K562 (cell line): ENCODE results near the gene RYR3. TPM values are rescaled to one million over a fixed set of nuclear protein-coding genes. Genes with fewer than 3 reads are reported as not detected.

ENCODE experiments used
- ATAC-seq: fragments of 200-7000 bp; cut with Tn5 transposase; 3 replicates; pipeline ENCODE4 v1.9.1; 2020; ENCODE audit warnings: moderate library complexity
- BruUV-seq: library from RNA; stranded (reverse); fragments of 400-500 nt; replicated peaks from 2 replicates; lab custom pipeline; 2021; lab: Mats Ljungman, UMichigan
- CTCF ChIA-PET: fragments of 300-600 bp; formaldehyde crosslinking; extraction: SDS; loops from one replicate; lab custom pipeline; 2021; ENCODE audit warnings: low intra/inter-chr PET ratio; lab: Yijun Ruan, JAX
- POLR2A ChIA-PET: fragments of 300-600, 350-650 bp; sonication (Branson Sonifier 250); formaldehyde crosslinking; extraction: SDS; loops from one replicate; lab custom pipeline; 2021; ENCODE audit warnings: antibody characterized with exemption, inconsistent platforms; lab: Yijun Ruan, JAX
- DNase-seq, 4 experiments: peaks; one replicate each; pipeline versions ENCODE4 v3.0.0 to v3.0.0-alpha.2; 2011 to 2018; ENCODE audit warnings: low spot score in 3 of 4, mixed read lengths in 3 of 4; ENCODE audit errors: extremely low read depth in 1 of 4
- FAIRE-seq: peaks from 2 replicates; lab custom pipeline; 2011; peaks lifted over from hg19 to GRCh38; lab: Jason Lieb, UNC
- H2AFZ ChIP-seq: 2 replicates; pipeline ENCODE4 v1.6.0; 2011; ENCODE audit warnings: low read depth, low read length, control low read depth, inconsistent platforms
- H3K27ac ChIP-seq: fragments of 200-600 bp; 3 replicates; pipeline ENCODE4 v1.8.0; 2011; ENCODE audit warnings: low read depth, mild to moderate bottlenecking, control low read depth, inconsistent platforms, low read length, moderate library complexity, mixed read lengths; ENCODE audit errors: extremely low read depth
- H3K27me3 ChIP-seq, 2 experiments: fragments of 300-600 bp in 1 of 2; 2 replicates in 1 of 2; 3 replicates in 1 of 2; pipeline versions ENCODE4 v1.6.0 to v1.8.0; 2011; ENCODE audit warnings: inconsistent platforms in 2 of 2, low read length in 2 of 2, mild to moderate bottlenecking in 1 of 2, mixed read lengths in 1 of 2, moderate library complexity in 1 of 2; ENCODE audit not compliant: control insufficient read depth in 2 of 2, insufficient read depth in 2 of 2
- H3K36me3 ChIP-seq: fragments of 300-600 bp; 3 replicates; pipeline ENCODE4 v1.8.0; 2011; ENCODE audit warnings: mild to moderate bottlenecking, low read length, inconsistent platforms; ENCODE audit not compliant: control insufficient read depth, insufficient read depth
- H3K4me1 ChIP-seq, 2 experiments: fragments of 200-600 bp in 1 of 2; replicated peaks in 1 of 2; 2 replicates in 1 of 2; 3 replicates in 1 of 2; pipeline versions ENCODE4 v1.5.1 to v1.8.0; 2011; ENCODE audit warnings: inconsistent platforms in 2 of 2, low read length in 2 of 2, mild to moderate bottlenecking in 1 of 2, mixed read lengths in 1 of 2, moderate library complexity in 1 of 2; ENCODE audit not compliant: control insufficient read depth in 2 of 2, insufficient read depth in 2 of 2
- H3K4me2 ChIP-seq: 2 replicates; pipeline ENCODE4 v1.6.1; 2011; ENCODE audit warnings: low read length, control low read depth, inconsistent platforms, mixed read lengths; ENCODE audit not compliant: insufficient read depth
- H3K4me3 ChIP-seq: fragments of 200-600 bp; sonication (generic), shearing (Covaris generic); 2 replicates; pipeline ENCODE4 v1.5.1; 2016; ENCODE audit warnings: control low read depth, inconsistent platforms
- H3K79me2 ChIP-seq: fragments of 200-600 bp; 3 replicates; pipeline ENCODE4 v1.8.0; 2011; ENCODE audit warnings: low read length, inconsistent platforms; ENCODE audit not compliant: control insufficient read depth, insufficient read depth
- H3K9ac ChIP-seq, 2 experiments: 2 replicates each; pipeline versions ENCODE4 v1.6.0 to v1.6.1; 2011; ENCODE audit warnings: low read depth in 2 of 2, low read length in 2 of 2, control low read depth in 1 of 2, inconsistent platforms in 1 of 2, mild to moderate bottlenecking in 1 of 2, mixed read lengths in 1 of 2; ENCODE audit not compliant: insufficient read depth in 1 of 2
- H3K9me1 ChIP-seq: one replicate; pipeline ENCODE4 v1.6.0; 2011; ENCODE audit warnings: inconsistent platforms, mild to moderate bottlenecking, low read length, moderate library complexity; ENCODE audit not compliant: control insufficient read depth, insufficient read depth
- H3K9me3 ChIP-seq: replicated peaks from 2 replicates; pipeline ENCODE4 v1.5.1; 2011; ENCODE audit warnings: low read depth, low read length, inconsistent platforms; ENCODE audit not compliant: control insufficient read depth, insufficient read depth
- H4K20me1 ChIP-seq: replicated peaks from 2 replicates; pipeline ENCODE4 v1.6.1; 2011; ENCODE audit warnings: low read length, inconsistent platforms, mixed read lengths; ENCODE audit not compliant: control insufficient read depth, insufficient read depth
- ATF1 ChIP-seq, 2 experiments: fragments of 450-650 bp in 1 of 2; IDR thresholded peaks; 2 replicates each; pipeline ENCODE4 v1.6.1; 2016; ENCODE audit warnings: missing compliant biosample characterization in 1 of 2, missing genetic modification characterization in 1 of 2
- E2F3 ChIP-seq: fragments of 250-450 bp; sonication (Bioruptor Pico); IDR thresholded peaks from 2 replicates; pipeline ENCODE4 v1.4.0; 2020; ENCODE audit warnings: mild to moderate bottlenecking
- KLF16 ChIP-seq: IDR thresholded peaks from 2 replicates; pipeline ENCODE4 v1.6.1; 2016; ENCODE audit warnings: antibody characterized with exemption
- RFX5 ChIP-seq: IDR thresholded peaks from 2 replicates; pipeline ENCODE4 v1.6.1; 2011; ENCODE audit warnings: low read depth, mild to moderate bottlenecking, improper control_type of control experiment, low read length
- RUNX1 ChIP-seq: sonication (generic); IDR thresholded peaks from 2 replicates; pipeline ENCODE4 v1.6.1; 2016; ENCODE audit warnings: antibody characterized with exemption, low read depth
- SUPT5H ChIP-seq: fragments of 450-650 bp; IDR thresholded peaks from 2 replicates; pipeline ENCODE4 v1.6.1; 2016
- ZBTB1 ChIP-seq: sonication (generic); formaldehyde crosslinking; IDR thresholded peaks from 2 replicates; pipeline ENCODE4 v1.8.1; 2023; ENCODE audit warnings: missing genetic modification reagents, low read depth, mild to moderate bottlenecking, borderline replicate concordance
- ZNF212 ChIP-seq: fragments of 450-650 bp; formaldehyde crosslinking; IDR thresholded peaks from 2 replicates; pipeline ENCODE4 v1.4.0; 2020; ENCODE audit warnings: mild to moderate bottlenecking
- ZNF354B ChIP-seq: fragments of 250-450 bp; sonication (Bioruptor Pico); IDR thresholded peaks from 2 replicates; pipeline ENCODE4 v1.4.0; 2020
- WGBS: fragments of 100-300 bp; shearing (Covaris generic); methylation state at CpG from one replicate; pipeline ENCODE4 v1.1.6; 2016; ENCODE audit warnings: low coverage, mixed read lengths; ENCODE audit not compliant: insufficient coverage; ENCODE audit errors: missing lambda C conversion rate; 5-methylcytosine and 5-hydroxymethylcytosine counted together
- in situ Hi-C: fragments of 300-500 bp; cut with MboI; formaldehyde crosslinking; loops from 4 replicates; pipeline ENCODE4 v1.15.0; 2018; ENCODE audit warnings: inconsistent platforms, mixed read lengths
- intact Hi-C: fragments of 100-400 bp; cut with micrococcal nuclease; formaldehyde crosslinking; loops from 2 replicates; pipeline ENCODE4 v1.14.2; 2022
- polyA plus RNA-seq, 8 experiments: library from polyadenylated mRNA; depleted of rRNA in 4 of 8; stranded (reverse) in 5 of 8; unstranded in 3 of 8; fragments of >200 nt; fragmentation: Nextera tagmentation in 2 of 8; fragmentation: Illumina TruSeq in 1 of 8; extraction: Ambion mirVana in 2 of 8; extraction: Trizol in 1 of 8; gene quantifications; 2 replicates each; pipeline versions ENCODE4 v1.2.1 to v1.2.3, GENCODE V29; 2011 to 2014; ENCODE audit warnings: inconsistent platforms in 1 of 8, missing spikeins in 1 of 8
- total RNA-seq, 7 experiments: library from RNA; depleted of rRNA in 6 of 7; stranded (reverse); fragments of >200 nt in 6 of 7; fragmentation: Illumina TruSeq in 2 of 7; extraction: Trizol in 2 of 7; gene quantifications; 2 replicates each; pipeline versions ENCODE4 v1.2.1 to v1.2.3, GENCODE V29; 2011 to 2021; ENCODE audit warnings: low replicate concordance in 1 of 7

Gene RYR3
- total and polyA plus RNA-seq, 9 of the 15 experiments (the other 6 are each of a cell fraction or from before 2014, with no cell fraction given), result 0.04 TPM; not detected in 8

DNA sequence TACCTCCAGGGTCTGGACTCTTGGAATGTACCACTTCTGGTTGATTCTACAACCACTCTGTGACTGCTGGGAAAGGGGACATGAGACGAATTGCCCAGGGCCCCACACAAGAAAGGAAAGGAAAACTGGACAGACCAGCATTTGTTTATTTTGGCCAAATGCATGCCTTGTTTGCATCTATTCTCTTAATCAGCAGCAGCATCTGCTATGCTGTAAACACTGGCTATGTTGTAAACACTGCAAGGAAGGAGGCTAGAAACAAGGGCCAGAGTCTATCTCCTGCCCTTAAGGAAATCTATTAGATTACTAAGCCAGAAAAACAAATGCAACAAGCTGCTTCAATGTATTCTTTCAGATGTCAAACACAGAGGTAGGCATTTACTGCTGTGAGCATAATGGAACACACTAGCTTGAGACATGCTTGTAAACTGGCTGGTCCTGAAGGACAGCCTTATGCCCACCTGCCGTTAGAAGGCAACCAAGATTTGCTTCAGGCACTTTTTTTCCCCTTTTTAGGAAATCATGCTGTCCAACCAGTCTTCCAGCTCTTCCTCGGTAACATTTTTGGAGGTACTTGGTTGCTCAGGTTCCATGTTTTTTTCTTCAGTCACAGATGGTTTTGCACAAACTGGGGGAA is 555.5 kb downstream of the RYR3 start:
- FAIRE-seq, result no peak
- H3K9me1 ChIP-seq, result no peaks in the 10 kb centered on the region
- POLR2A ChIA-PET, result no interaction called here
- 0% methylated on average over 3 of the region's 3 CpGs for WGBS
- intact Hi-C loops (no loop called here), in situ Hi-C loops (no loop called here)
- H3K9ac ChIP-seq, result no peak overlapping the region
- no peaks in the 10 kb centered on the region for H3K79me2 ChIP-seq
- H3K36me3 ChIP-seq, result no peaks in the 10 kb centered on the region
- TF ChIP-seq ZNF212 (CRISPR knock-in tag), result no peak
- no peak for TF ChIP-seq RUNX1
- TF ChIP-seq ATF1 (CRISPR knock-in tag; IDR thresholded peaks at IDR 0.05), result no peak
- TF ChIP-seq ATF1 (tag; IDR thresholded peaks at IDR 0.05), result no peak
- TF ChIP-seq SUPT5H, result no peak
- no peak for TF ChIP-seq ZBTB1 (CRISPR knock-in tag)
- TF ChIP-seq E2F3 (CRISPR knock-in tag), result no peak
- TF ChIP-seq KLF16, result no peak
- no peak for TF ChIP-seq ZNF354B (CRISPR knock-in tag)
- no peak for TF ChIP-seq RFX5
- no TSS peak for BruUV-seq
- H3K27ac ChIP-seq, result no peak overlapping the region
- H3K4me2 ChIP-seq, result no peak overlapping the region
- H3K4me1 ChIP-seq, result no peaks in the 10 kb centered on the region
- ATAC-seq, result no peak
- H3K27me3 ChIP-seq, result peaks cover 2 to 5% of the 10 kb centered on the region in 2 experiments; a peak in 4 of 5 replicates
- DNase-seq, result no peak
- no peak overlapping the region for H2AFZ ChIP-seq
- no peaks in the 10 kb centered on the region for H3K9me3 ChIP-seq
- no peak overlapping the region for H3K4me3 ChIP-seq
- CTCF ChIA-PET, result no interaction called here
- H4K20me1 ChIP-seq, result no peaks in the 10 kb centered on the region
